ENCODE measurements around the gene XPNPEP3. TPM values are rescaled to one million over a fixed set of nuclear protein-coding genes. Genes with fewer than 3 reads are reported as not detected.

Gene XPNPEP3
- total RNA-seq, 1 experiment from 2014 or later, result 35.4 TPM

GRCh38 chr22:40876907-40877306 is 20.0 kb downstream of the XPNPEP3 start:
- no peaks in the 10 kb centered on the region for H3K9me3 Mint-ChIP-seq (ENCODE audit: unreplicated experiment)
- H3K36me3 Mint-ChIP-seq (ENCODE audit: insufficient read depth, unreplicated experiment), result peaks cover 3% of the 10 kb centered on the region
- H3K27me3 ChIP-seq (replicated peaks; ENCODE audit: control insufficient read depth, insufficient read depth, low read length), result no peaks in the 10 kb centered on the region
- peaks cover 13% of the 10 kb centered on the region for H3K4me1 ChIP-seq
- no peak for DNase-seq
- POLR2A ChIA-PET, result no interaction called here
- no peaks in the 10 kb centered on the region for H3K36me3 ChIP-seq (ENCODE audit: control insufficient read depth, insufficient read depth, low read length)
- H3K4me1 Mint-ChIP-seq (ENCODE audit: low read depth, unreplicated experiment), result peaks cover 9% of the 10 kb centered on the region
- no peak for TF ChIP-seq CTCF (IDR thresholded peaks at IDR 0.05; ENCODE audit: insufficient read depth in 1 of 2, low read depth in 1 of 2, low read length in 1 of 2, severe bottlenecking in 1 of 2, unreplicated experiment in 1 of 2)
- CTCF ChIA-PET, result no interaction called here
- no peak overlapping the region for H3K4me3 ChIP-seq (ENCODE audit: low read depth, low read length)
- BruUV-seq (replicated peaks), result no TSS peak
- H3K27ac Mint-ChIP-seq (ENCODE audit: unreplicated experiment), result no peak overlapping the region
- intact Hi-C loops (cut with micrococcal nuclease; ENCODE audit: unreplicated experiment), result no loop called here
- H3K4me3 Mint-ChIP-seq (ENCODE audit: unreplicated experiment), result no peak overlapping the region
- H3K9me3 ChIP-seq, result no peaks in the 10 kb centered on the region
- H3K27me3 Mint-ChIP-seq (ENCODE audit: insufficient read depth, unreplicated experiment), result no peaks in the 10 kb centered on the region

- intact Hi-C loops (cut with micrococcal nuclease; ENCODE audit: unreplicated experiment), result no loop called here
- no peak overlapping the region for H3K4me3 ChIP-seq (ENCODE audit: low read depth, low read length)
- Mint-ChIP-seq H3K27me3 (ENCODE audit: insufficient read depth, unreplicated experiment) (no peaks in the 10 kb centered on the region), H3K9me3 (ENCODE audit: unreplicated experiment) (no peaks in the 10 kb centered on the region), H3K4me3 (ENCODE audit: unreplicated experiment) (no peak overlapping the region), H3K36me3 (ENCODE audit: insufficient read depth, unreplicated experiment) (peaks cover 5% of the 10 kb centered on the region), H3K27ac (ENCODE audit: unreplicated experiment) (no peak overlapping the region), H3K4me1 (ENCODE audit: low read depth, unreplicated experiment) (peaks cover 9% of the 10 kb centered on the region)
- CTCF ChIA-PET, result no interaction called here
- H3K9me3 ChIP-seq, result no peaks in the 10 kb centered on the region
- H3K4me1 ChIP-seq, result peaks cover 13% of the 10 kb centered on the region
- no peaks in the 10 kb centered on the region for H3K27me3 ChIP-seq (replicated peaks; ENCODE audit: control insufficient read depth, insufficient read depth, low read length)
- BruUV-seq (replicated peaks), result no TSS peak
- POLR2A ChIA-PET, result interaction anchor here (0.7 kb wide), 1 partner anchor 27 kb away, joined by 5 read pairs; no protein-coding TSS in a partner anchor
- no peak for DNase-seq
- TF ChIP-seq CTCF (IDR thresholded peaks at IDR 0.05; ENCODE audit: insufficient read depth in 1 of 2, low read depth in 1 of 2, low read length in 1 of 2, severe bottlenecking in 1 of 2, unreplicated experiment in 1 of 2), result no peak
- H3K36me3 ChIP-seq (ENCODE audit: control insufficient read depth, insufficient read depth, low read length), result no peaks in the 10 kb centered on the region
Measured at GRCh38 chr22:40877488-40877887, 20.5 kb downstream of the XPNPEP3 start.

GRCh38 chr22:40878922-40879321 is 22.0 kb downstream of the XPNPEP3 start:
- no peak for TF ChIP-seq CTCF (IDR thresholded peaks at IDR 0.05; ENCODE audit: insufficient read depth in 1 of 2, low read depth in 1 of 2, low read length in 1 of 2, severe bottlenecking in 1 of 2, unreplicated experiment in 1 of 2)
- no TSS peak for BruUV-seq (replicated peaks)
- Mint-ChIP-seq H3K9me3 (ENCODE audit: unreplicated experiment) (no peaks in the 10 kb centered on the region), H3K4me3 (ENCODE audit: unreplicated experiment) (no peak overlapping the region), H3K27ac (ENCODE audit: unreplicated experiment) (no peak overlapping the region), H3K27me3 (ENCODE audit: insufficient read depth, unreplicated experiment) (no peaks in the 10 kb centered on the region), H3K36me3 (ENCODE audit: insufficient read depth, unreplicated experiment) (peaks cover 11% of the 10 kb centered on the region), H3K4me1 (ENCODE audit: low read depth, unreplicated experiment) (peaks cover 9% of the 10 kb centered on the region)
- no peak for DNase-seq
- ChIA-PET CTCF (no interaction called here), POLR2A (no interaction called here)
- H3K9me3 ChIP-seq, result no peaks in the 10 kb centered on the region
- no peaks in the 10 kb centered on the region for H3K36me3 ChIP-seq (ENCODE audit: control insufficient read depth, insufficient read depth, low read length)
- intact Hi-C loops (cut with micrococcal nuclease; ENCODE audit: unreplicated experiment), result no loop called here
- H3K4me1 ChIP-seq, result peaks cover 13% of the 10 kb centered on the region
- H3K4me3 ChIP-seq (ENCODE audit: low read depth, low read length), result no peak overlapping the region
- no peaks in the 10 kb centered on the region for H3K27me3 ChIP-seq (replicated peaks; ENCODE audit: control insufficient read depth, insufficient read depth, low read length)
